ENCODE data around the gene WDHD1.
"Not testable (repeated sequence)": the region's sequence is repeated elsewhere in the genome, so short reads cannot be mapped to it uniquely, and the experiment has no call there.

WDHD1 gene

DNA sequence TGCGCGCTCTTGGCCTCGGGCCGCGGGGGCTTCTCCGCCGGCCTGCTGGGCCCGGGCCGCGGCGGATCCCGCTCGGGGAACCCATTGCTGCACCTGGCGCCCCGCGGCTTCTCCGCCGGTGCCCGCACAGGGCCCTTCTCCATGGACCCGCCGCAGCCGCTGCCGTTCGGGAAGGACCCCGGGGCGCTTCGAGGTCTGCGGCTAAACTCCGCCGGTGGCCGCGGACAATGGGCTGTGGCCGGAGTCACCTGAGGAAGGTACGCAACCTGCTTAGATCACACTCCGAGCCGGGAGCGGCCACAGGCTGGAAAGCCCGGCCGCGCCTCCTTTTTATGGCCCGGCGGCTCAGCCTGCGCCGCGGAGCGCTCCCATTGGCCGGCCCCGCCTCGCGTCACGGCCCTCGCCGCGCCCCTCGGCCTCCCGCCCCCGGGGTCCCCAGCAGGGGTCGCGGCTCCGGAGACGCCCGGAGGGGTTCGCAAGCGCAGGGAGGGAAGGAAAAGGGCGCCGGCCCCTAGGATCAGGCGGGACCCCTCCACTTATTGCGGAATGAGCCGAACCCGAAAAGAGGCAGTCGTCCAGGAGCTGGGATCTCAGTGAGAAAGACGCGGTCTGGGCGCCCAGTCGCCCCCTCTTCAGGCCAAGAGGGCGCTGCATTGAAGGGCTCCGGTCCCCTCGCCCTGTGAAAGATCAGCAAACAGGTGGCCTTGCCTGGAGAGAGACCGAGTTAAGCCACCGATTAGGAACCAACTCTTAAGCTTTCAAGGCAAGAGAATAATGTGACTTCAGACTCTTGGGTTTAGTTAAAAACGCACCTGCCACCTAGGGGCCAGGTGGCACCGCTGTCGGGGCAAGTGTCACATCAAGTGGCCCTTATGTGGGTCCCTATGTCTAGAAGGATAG, 124.1 kb downstream of the WDHD1 start, which contains the start of gene GCH1:
Gene GCH1, minus strand, starts transcription at position 306 of the 900 bp plus-strand sequence. Its CDS starts 163 bp downstream, at position 143.
- DNase-seq = peak; percentile 87

DNA sequence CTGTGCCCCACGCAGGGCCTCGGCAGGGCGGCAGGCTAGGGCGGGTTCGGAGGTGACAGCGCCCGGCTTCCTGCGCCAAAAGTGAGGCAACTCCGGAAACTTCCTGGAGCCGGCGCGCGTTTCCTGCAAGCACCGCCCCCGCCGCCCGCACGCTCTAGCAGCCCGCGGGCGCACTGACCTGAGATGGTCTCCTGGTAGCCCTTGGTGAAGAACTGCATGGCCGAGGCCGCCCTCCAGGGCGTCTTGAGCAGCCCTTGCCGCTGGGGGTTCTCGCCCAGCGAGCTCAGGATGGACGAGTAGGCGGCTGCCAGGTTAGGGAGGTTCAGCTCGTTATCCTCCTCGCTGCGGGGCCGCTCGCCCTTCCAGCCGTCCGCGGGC, 124.8 kb downstream of the WDHD1 start:
- DNase-seq = peak; percentile 86

DNA sequence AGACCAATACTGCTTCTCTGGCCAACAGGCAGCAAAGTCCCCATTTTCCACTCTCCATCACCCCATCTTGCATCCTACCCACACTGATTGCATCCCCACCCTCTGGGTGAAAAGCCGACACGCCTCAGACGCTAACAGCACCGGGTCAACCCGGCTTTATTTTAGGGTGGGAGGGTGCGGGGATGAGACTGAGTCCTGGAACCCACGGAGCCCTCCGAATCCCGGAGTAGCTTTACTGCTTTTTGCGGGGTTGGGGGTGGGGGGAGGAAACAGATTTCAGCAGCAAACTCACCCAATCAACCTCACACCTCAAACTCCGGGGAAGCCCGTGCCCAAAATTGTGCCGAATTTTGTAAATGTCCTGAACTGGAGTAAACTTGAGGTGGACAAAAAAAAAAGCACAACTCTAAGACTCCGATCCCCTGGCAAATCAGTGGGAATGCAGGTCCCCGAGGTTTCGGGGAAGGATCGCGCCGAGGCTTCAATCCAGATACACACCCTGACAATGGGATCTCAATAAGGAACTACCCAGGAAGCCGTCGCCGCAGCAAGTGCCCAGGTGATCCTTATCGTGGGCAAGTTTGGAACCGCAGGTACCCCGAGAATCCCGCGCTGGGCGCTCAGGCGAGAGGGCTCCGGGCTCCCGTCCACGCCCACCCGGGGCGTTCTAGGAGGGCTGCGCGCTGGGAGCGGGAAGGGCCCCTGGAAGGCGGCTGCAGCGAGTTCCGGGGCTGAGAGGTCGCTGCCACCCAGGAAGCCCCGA, 125.3 kb downstream of the WDHD1 start:
- peak; percentile 48 for DNase-seq

DNA sequence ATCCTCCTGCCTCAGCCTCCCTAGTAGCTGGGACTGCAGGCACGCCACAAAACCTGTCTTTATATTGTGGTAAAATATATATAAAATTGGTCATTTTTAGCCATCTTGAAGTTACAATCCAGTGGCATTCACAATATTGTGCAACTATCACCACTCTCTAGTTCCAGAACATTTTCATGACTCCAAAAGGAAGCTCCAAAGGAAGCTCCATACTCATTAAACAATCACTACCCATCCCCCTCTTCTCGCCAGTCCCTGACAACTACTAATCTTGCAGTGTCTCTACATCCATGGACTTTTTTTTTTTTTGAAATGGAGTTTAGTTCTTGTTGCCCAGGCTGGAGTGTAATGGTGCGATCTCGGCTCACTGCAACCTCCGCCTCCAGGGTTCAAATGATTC, 127.3 kb downstream of the WDHD1 start:
- DNase-seq = no peak

DNA sequence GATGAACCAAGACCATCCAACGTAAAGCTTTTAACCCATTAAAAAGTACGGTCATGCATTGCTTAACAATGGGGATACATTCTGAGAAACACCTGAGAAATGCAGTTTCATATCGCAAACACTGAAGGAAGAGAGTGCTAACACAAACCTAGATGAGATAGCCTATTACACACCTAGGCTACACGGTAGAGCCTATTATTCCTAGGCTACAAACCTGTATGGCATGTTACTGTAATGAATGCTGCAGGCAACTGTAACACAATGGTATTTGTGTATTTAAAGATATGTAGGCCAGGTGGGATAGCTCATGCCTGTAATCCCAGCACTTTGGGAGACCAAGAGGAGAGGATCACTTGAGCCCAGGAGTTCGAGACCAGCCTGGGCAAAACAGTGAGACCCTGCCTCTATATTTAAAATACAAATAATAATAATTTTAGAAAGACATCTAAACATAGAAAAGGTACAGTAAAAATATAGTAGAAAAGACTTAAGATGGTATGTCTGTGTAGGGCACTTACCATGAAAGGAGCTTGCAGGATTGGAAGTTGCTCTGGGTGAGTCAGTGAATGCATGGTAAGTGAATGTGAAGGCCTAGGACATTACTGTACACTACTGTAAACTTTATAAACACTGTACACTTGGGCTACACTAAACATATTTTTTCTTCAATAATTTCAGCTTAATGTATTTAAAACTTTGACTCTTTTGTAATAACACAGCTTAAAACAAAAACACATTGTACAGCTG, 128.9 kb downstream of the WDHD1 start:
- DNase-seq = not testable (repeated sequence)

DNA sequence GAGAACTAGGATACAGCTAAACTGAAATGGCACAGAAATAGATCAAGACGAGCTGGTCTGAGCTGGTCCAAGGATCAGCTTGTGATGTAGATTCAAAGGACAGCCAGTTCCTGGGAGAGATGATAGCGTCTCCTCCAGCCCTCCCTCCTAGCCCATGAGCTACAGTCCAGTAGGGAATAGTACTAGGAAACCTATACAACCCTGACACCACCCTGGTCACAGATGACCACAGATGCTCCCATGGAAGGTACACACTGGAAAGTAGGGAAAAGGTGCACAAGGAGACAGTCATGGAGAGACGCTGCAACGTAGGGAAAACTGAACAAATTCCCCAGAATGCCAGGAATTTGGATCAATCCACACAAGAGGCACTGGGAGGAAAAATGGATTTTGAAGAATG, 131.2 kb downstream of the WDHD1 start:
- no peak for DNase-seq

DNA sequence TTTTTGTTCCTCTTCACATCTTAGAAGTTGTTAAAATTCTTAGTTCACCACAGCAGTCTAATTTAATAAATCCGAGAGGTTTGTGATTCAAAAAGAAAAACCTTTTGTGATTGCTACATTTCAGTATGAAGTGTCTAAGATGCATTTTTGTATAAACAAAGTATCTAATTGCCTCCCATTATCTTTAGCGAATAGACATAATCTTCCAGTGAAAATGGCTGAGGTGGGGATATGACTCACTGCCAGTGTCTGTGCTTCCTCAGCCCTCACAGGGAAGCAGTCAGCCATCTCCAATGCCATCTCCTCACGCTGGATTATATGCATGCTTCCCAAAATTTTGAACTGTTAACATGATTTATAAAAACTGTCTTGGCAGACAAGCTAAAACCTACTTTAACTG, 131.9 kb downstream of the WDHD1 start:
- DNase-seq = no peak

DNA sequence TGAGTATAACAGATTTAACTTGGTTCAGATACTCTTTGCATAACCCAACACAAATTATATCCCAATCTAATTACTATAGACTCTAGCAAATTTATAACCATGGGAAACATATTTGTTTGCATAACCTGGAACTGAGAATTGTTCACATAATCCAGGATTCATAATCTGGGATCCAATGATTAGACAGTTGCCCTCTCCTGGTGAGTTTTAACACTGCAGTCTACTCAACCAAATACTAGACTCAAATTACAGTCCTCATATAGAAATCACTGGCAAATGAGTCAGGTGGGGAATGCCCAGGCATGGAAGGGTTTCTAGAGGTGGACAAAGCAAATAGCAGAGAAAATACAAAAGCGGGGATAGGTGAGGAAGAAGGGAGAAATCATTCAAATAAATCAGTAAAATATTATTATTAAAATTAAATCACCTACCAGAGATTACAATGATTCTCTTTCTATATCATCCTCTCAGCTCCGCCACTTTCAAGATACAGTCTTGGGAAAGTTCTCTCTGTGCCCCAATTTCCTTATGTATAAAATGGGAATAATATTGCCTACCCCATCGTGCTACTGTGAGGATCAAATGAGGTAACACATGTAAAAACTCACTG, 133.6 kb downstream of the WDHD1 start:
- DNase-seq = no peak

DNA sequence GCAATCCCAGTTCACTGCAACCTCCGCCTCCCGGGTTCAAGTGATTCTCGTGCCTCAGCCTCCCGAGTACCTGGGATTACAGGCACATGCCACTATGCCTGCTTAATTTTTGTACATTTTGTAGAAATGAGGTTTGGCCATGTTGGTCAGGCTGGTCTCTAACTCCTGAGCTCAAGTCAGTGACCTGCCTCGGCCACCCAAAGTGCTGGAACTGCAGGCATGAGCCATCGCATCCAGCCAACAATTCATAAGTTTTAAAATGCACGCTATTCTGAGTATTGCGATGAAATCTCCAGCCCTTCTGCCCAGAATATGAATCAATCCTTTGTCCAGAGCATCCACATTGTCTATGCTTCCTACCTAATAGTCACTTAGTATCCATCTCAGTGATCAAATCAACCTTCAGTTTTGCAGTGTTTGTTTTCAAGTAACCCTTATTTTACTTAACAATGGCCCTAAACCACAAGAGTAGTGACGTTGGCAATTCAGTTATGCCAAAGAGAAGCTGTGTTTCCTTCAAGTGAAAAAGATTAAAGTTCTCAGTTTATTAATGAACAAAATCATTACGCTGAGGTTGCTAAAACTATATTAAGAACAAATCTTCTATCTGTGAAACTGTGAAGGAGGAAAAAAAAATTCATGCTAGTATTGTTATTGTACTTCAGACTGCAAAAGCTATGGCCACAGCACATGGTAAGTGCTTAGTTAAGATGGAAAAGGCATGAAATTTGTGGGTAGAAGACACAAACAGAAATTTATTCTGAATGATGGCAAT, 135.2 kb downstream of the WDHD1 start:
- no peak for DNase-seq

DNA sequence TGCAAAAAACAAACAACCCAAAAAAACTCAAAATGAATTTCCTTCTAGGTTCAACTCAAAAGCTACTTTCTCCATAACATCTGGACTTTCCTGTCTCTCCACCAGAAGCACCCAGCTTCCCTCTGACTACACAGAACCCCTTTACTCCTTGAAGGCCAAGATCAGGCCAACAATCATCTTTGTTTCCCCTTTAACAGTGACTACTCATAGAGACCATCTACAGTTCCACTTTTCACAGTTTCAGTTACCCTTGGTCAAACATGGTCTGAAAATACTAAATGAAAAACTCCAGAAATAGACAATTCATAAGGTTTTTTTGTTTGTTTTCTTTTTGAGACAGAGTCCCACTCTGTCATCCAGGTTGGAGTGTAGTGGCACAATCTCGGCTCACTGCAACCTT, 136.1 kb downstream of the WDHD1 start:
- no peak for DNase-seq

DNA sequence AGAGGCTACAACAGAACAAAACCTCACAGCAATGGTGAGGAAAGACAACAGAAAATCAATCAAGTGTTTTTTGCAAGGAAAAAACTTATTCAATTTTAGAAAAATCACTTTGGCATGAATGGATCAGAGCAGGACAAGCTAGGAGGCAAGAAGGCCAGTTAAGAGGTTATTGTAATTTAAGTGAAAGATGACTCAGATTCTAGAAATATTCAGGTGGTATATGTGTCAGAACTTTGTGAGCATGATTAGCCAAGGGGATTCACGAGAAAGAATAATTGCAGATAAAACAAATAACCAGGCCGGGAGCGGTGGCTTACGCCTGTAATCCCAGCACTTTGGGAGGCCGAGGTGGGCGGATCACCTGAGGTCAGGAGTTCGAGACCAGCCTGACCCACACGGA, 137.0 kb downstream of the WDHD1 start:
- DNase-seq = no peak
